Measurements from ENCODE around the gene AASDH. TPM values are rescaled to one million over a fixed set of nuclear protein-coding genes. Genes with fewer than 3 reads are reported as not detected.
A peak's percentile ranks its signal among the peaks of the same experiment; 100 is the strongest.

Gene AASDH
- total RNA-seq, 1 donor: 16.9 TPM

- DNase-seq (ENCODE audit: low read depth): no peak
- TF ChIP-seq, protein P1, sequence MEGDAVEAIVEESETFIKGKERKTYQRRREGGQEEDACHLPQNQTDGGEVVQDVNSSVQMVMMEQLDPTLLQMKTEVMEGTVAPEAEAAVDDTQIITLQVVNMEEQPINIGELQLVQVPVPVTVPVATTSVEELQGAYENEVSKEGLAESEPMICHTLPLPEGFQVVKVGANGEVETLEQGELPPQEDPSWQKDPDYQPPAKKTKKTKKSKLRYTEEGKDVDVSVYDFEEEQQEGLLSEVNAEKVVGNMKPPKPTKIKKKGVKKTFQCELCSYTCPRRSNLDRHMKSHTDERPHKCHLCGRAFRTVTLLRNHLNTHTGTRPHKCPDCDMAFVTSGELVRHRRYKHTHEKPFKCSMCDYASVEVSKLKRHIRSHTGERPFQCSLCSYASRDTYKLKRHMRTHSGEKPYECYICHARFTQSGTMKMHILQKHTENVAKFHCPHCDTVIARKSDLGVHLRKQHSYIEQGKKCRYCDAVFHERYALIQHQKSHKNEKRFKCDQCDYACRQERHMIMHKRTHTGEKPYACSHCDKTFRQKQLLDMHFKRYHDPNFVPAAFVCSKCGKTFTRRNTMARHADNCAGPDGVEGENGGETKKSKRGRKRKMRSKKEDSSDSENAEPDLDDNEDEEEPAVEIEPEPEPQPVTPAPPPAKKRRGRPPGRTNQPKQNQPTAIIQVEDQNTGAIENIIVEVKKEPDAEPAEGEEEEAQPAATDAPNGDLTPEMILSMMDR (IDR thresholded peaks at IDR 0.05; ENCODE audit: insufficient read depth, low read length): no peak
- H3K4me3 ChIP-seq (ENCODE audit: low read depth, low read length): no peak overlapping the region
Measured at GRCh38 chr4:56321251-56321650, 66.0 kb downstream of the AASDH start.

DNA sequence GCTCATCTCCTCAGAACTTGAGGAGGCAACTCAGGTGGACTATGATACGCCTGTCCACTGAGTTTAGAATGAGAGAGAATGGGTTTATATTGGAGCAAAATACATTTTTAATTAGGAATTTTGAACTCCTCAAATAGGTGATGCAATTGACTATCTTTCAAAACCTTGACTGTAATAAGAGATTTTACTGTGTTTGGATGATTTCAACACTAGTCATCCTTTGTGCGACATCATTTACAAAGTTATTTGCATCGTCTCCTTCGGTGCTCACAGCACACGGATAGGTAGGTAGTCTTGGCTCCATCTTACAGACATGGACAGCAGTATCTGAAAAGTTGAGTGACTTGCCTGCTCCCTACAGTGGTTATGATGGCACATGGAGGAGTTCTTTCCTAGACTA lies 67.0 kb downstream of the AASDH start:
- DNase-seq (ENCODE audit: low read depth): no peak
- no peak overlapping the region for H3K4me3 ChIP-seq (ENCODE audit: low read depth, low read length)
- TF ChIP-seq, protein P1 (IDR thresholded peaks at IDR 0.05; ENCODE audit: insufficient read depth, low read length): no peak

GRCh38 chr4:56318555-56318954 lies 68.7 kb downstream of the AASDH start:
- no peak overlapping the region for H3K4me3 ChIP-seq (ENCODE audit: low read depth, low read length)
- TF ChIP-seq, protein P1 (IDR thresholded peaks at IDR 0.05; ENCODE audit: insufficient read depth, low read length): no peak
- no peak for DNase-seq (ENCODE audit: low read depth)

GRCh38 chr4:56317749-56318148 lies 69.5 kb downstream of the AASDH start:
- no peak overlapping the region for H3K4me3 ChIP-seq (ENCODE audit: low read depth, low read length)
- TF ChIP-seq, protein P1 (IDR thresholded peaks at IDR 0.05; ENCODE audit: insufficient read depth, low read length): no peak

GRCh38 chr4:56316011-56316650 lies 71.2 kb downstream of the AASDH start:
- TF ChIP-seq, protein P1 (IDR thresholded peaks at IDR 0.05; ENCODE audit: insufficient read depth, low read length): no peak
- no peak overlapping the region for H3K4me3 ChIP-seq (ENCODE audit: low read depth, low read length)
- no peak for DNase-seq (ENCODE audit: low read depth)

More at GRCh38 chr4:56317749-56318148, 69.5 kb downstream of the AASDH start:
- DNase-seq (ENCODE audit: low read depth): peak; percentile 8

DNA sequence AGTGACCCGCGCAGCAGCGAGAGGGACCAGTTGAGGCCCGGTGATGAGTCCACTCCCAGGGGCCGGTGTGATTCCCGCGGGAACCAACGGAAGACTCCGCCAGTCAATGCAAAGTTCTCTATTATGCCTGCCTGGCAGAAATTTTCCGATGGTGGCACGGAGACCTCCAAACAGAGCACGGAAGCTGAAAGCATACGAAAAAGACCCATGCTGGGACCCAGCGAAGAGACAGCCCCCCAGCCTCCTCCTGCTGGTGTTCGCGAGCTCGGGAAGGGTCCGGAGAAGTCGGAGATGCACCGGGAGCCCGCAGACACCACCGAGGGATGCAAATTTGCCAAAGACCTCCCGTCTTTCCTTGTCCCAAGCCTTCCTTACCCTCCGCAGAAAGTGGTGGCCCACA lies 71.7 kb downstream of the AASDH start:
- no peak overlapping the region for H3K4me3 ChIP-seq (ENCODE audit: low read depth, low read length)
- DNase-seq (ENCODE audit: low read depth): no peak
- TF ChIP-seq, protein P1 (IDR thresholded peaks at IDR 0.05; ENCODE audit: insufficient read depth, low read length): no peak

GRCh38 chr4:56315041-56315440 lies 72.2 kb downstream of the AASDH start:
- TF ChIP-seq, protein P1 (IDR thresholded peaks at IDR 0.05; ENCODE audit: insufficient read depth, low read length): no peak
- no peak overlapping the region for H3K4me3 ChIP-seq (ENCODE audit: low read depth, low read length)
- DNase-seq (ENCODE audit: low read depth): no peak

Data from fibroblast of the aortic adventitia (primary cell).